GM10266 (cell line): Measurements from ENCODE around the gene CLDN9.
A peak's percentile ranks its signal among the peaks of the same experiment; 100 is the strongest.

Experiments used
- DNase-seq: peaks from one replicate; pipeline ENCODE4 v3.0.0; 2012; ENCODE audit errors: extremely low spot score
- CTCF ChIP-seq: IDR thresholded peaks from 2 replicates; pipeline ENCODE4 v1.5.1; 2012; ENCODE audit warnings: mild to moderate bottlenecking, low read depth; ENCODE audit not compliant: control insufficient read depth, insufficient read depth; ENCODE audit errors: missing control alignments

Gene CLDN9

GRCh38 chr16:3056336-3057180 is 43.8 kb downstream of the CLDN9 start:
- TF ChIP-seq CTCF, result no peak
- no peak for DNase-seq

GRCh38 chr16:3057181-3058138 is 44.7 kb downstream of the CLDN9 start:
- DNase-seq, result no peak
- no peak for TF ChIP-seq CTCF

GRCh38 chr16:3058139-3059030 is 45.7 kb downstream of the CLDN9 start:
- DNase-seq, result peak; percentile 84
- TF ChIP-seq CTCF, result peak; percentile 68

GRCh38 chr16:3059041-3059722 is 46.5 kb downstream of the CLDN9 start:
- DNase-seq, result peak; percentile 96
- peak; percentile 96 for TF ChIP-seq CTCF

- DNase-seq, result no peak
- TF ChIP-seq CTCF, result no peak
These were observed 47.1 kb downstream of the CLDN9 start for GRCh38 chr16:3059723-3060242.
